GM12892 (cell line): ENCODE results near the gene CENPP.
A peak's percentile ranks its signal among the peaks of the same experiment; 100 is the strongest.
"Not testable (repeated sequence)": the region's sequence is repeated elsewhere in the genome, so short reads cannot be mapped to it uniquely, and the experiment has no call there.

Experiments used
- DNase-seq: peaks from one replicate; pipeline ENCODE4 v3.0.0; 2011; ENCODE audit not compliant: insufficient read length
- FAIRE-seq: peaks from 2 replicates; lab custom pipeline; 2011; peaks lifted over from hg19 to GRCh38; lab: Jason Lieb, UNC
- POLR2A ChIP-seq: IDR thresholded peaks from 2 replicates; pipeline ENCODE4 v1.6.1; 2011; ENCODE audit warnings: low read depth, low read length, control low read depth
- POLR2AphosphoS5 ChIP-seq: IDR thresholded peaks from 2 replicates; pipeline ENCODE4 v1.6.1; 2011; ENCODE audit warnings: low read depth, low read length, control low read depth
- TAF1 ChIP-seq: IDR thresholded peaks from 2 replicates; pipeline ENCODE4 v1.6.1; 2011; ENCODE audit warnings: low read depth, mild to moderate bottlenecking, control low read depth, low read length, borderline replicate concordance

Gene CENPP

DNA sequence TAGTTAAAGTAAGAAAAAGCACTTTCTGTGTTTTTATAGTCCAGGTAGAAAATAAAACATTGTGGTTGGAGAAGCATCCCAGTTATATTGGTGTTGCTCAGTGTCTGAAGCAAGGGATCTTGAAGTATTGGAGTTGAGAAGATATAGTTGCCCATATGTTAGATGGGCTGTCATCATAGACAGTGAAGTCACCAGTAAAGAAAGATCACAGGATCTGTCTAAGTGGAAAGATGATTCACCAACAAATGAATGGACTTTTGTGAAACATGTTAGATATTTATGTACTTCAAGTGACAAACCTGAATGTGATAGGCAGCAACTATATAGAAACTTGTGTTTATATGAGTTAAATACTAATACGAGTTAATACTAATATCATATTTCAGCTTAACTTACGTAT, 66.9 kb downstream of the CENPP start:
- FAIRE-seq (no peak), DNase-seq (no peak)
- no peak for TF ChIP-seq TAF1
- TF ChIP-seq POLR2A: no peak
- TF ChIP-seq POLR2AphosphoS5: no peak

DNA sequence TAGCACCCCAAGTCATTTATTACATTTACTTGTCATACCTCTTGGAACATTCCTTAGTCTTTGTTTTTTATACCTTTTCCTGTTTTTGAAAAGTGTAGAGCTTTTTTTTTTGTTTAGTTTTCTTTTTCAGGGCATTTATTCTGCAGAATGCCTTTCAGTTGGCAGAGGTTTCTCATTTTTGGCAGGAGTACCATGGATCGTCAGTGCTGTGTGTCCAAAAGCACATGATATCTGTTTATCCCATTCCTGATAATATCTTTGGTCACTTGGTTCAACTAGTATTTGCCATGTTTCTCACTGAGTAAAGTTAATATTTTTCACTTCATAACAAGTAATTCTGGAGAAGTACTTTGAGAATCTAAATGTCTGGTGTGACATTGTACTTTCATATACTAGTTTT, 67.9 kb downstream of the CENPP start:
- DNase-seq (no peak), FAIRE-seq (no peak)
- no peak for TF ChIP-seq POLR2AphosphoS5
- no peak for TF ChIP-seq TAF1
- TF ChIP-seq POLR2A: no peak

DNA sequence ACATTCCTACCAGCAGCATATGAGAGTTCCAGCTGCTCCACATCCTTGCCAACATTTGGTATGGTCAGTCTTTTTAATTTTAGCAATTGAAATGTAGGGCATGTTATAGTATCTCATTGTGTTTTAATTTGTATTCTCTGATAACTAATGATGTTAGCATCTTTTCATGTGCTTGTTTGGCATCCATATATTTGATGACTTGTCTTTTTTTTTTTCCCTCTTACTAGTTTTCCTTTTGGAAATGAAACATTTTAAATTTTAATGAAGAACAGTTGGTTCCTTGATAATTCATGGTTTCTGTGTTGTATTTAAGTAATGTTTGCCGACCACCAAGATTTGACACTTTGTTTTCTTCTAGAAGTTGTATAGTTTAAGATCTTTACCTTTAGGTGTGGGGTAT, 69.9 kb downstream of the CENPP start:
- DNase-seq (no peak), FAIRE-seq (no peak)
- TF ChIP-seq TAF1 (no peak), POLR2A (no peak), POLR2AphosphoS5 (no peak)

DNA sequence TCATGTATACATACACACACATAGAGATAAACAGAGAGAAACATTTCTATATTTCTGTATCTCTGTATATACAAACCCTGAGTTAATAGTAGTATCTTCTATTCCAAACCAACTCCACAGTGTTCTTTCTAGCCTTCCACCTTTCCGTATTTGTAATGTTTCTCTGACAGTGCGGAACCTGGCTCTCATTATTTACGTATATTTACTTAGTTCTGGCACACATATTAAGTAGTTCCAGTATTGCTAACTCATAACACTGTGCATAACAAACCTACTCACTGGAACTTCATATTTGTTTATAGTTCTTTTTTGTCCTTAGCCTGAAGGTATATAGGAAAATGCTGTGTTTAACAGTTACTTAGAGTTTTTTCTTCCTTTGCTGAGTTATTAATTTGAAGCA, 72.1 kb downstream of the CENPP start:
- TF ChIP-seq TAF1: no peak
- TF ChIP-seq POLR2AphosphoS5: no peak
- TF ChIP-seq POLR2A: no peak
- no peak for DNase-seq
- no peak for FAIRE-seq

DNA sequence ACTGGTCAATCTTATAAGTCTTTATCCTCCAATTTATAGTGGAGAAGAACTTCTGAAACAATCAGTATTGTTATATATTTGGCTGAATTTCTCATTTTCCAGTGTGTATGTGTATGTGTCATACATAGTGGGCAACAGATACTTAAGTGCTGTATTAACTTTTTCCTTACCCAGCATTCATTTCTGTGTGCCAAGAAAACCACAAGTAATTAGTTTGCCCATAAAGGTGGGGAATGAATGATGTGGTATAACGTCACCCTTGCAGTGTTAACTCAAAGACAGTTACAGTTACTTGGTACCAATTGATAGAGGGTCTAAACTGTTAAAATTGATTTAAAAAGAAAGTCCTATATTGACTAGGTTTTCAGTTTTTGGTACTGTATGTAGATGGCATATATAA, 76.6 kb downstream of the CENPP start:
- TF ChIP-seq POLR2AphosphoS5 (no peak), POLR2A (no peak), TAF1 (no peak)
- DNase-seq: no peak
- no peak for FAIRE-seq

DNA sequence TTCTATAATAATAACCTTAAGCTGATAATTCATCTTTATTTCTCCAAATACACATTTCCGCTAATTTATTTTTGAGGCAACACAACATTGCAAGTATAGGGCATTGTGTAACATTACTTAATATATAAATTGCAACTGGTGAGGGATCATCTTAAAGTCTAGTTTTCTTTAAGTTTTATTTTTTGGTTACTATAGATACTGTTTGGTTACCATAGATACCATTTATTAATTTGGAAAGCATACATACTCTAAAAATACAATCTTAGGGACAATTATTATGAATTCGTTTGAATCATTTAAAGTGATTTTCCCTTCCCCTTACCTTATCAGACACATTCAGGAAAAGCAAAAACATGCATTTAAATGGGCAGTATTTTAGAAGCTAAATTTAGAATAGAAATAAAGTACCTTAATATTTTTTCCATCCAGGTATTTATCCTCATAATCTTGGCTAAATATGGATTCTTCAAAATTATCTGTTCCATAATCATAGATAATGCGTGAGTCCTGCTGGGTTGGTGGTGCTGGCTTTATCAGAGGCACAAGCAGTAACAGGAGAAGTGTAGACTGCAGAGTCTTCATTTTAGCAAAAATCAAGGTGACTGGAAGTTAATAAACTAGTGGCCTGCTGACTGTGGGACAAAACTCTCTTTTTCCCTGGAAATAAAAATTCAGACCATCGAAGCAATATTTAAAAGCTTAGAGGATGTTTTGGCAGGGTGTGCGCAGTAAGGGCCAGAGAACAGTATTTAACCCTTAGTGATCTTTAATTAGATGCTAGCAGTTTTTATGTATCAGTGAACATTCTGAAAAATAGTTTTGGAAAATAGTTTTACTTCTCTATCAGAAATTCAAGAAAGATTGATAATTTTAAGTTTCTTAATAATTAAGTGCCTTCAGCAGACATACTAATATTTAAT, 77.3 kb downstream of the CENPP start:
- DNase-seq (no peak), FAIRE-seq (no peak)
- TF ChIP-seq POLR2A: no peak
- TF ChIP-seq TAF1: no peak
- TF ChIP-seq POLR2AphosphoS5: no peak

DNA sequence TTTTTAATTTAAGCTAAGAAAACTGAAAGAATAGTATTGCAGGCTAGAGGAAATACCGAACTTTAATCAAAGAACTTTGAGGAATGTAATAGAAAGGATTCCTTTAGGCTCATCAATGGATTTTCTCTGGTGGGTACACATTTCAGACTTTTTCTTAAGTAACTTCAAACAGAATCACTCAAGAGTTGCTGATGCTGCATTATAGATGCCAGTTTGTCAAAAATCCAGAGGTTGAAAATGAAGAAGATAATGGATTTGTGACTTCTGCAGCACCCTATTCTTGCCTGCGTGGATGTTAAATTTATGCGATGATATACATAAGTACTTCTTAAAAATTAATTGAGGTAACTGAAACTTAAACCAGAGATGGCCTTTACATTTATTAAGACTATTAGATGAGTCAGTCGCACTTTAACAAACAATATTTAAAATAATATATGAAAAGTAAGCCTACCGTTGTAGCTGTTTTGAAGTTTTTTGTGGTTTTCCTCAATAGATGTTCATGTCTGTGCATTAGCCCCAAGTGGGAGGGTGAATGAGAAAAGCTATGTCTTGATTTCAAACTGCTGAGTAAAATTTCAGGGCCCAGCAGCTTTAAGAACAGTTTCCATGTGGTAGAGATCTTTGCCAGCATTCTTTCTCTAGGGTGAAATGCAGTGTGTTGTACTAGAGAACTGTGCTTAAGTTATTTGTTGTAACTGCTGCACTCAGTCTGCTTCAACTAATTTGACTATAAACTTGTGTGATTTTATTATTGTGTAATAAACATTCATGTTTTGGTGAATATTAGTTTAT, 78.5 kb downstream of the CENPP start, which contains the start of gene OGN:
TSS of gene OGN (minus strand) at position 537 of the 795 bp plus-strand sequence. CDS start 1,171 bp downstream, outside the sequence.
- TF ChIP-seq TAF1: no peak
- TF ChIP-seq POLR2A: no peak
- no peak for TF ChIP-seq POLR2AphosphoS5
- DNase-seq (no peak), FAIRE-seq (no peak)

DNA sequence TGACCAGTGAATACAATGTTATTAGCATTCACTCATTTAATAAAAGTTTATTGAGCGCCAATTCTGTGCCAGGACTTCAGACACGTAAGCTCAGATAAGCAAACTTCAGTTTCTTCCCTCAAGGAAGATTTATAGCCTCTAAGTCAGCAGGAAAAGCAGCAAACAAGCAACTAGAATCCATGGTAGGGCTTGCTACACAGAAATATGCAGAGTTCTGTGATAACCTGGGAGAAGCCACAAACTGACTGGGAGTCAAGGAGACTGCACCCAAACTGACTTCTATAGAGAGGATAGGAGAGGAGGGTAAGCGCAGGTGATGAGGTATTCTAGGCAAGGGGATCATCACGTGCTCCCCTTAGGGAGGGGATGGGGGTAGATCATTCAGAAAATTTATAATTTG, 80.1 kb downstream of the CENPP start:
- no peak for FAIRE-seq

DNA sequence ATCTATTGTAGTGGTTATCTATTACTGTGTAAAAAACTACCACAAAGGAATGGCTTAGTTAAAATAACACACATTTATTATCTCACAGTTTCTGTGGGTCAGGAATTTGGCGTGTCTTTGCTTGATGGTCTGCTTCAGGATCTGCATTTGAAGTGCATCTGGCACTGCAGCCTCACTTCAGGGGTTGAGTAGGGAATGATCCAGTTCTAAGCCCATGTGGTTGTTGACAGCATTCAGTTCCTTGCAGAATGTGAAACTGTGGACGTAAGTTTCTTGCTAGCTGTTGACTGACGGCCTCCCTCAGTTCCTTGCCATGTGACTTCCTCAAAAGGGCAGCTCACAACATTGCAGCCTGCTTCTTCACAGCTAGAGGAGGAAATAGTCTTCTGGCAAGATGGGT, 80.7 kb downstream of the CENPP start:
- no peak for TF ChIP-seq POLR2A
- no peak for TF ChIP-seq TAF1
- TF ChIP-seq POLR2AphosphoS5: no peak
- FAIRE-seq: peak; percentile 81
- DNase-seq: no peak

More for the DNA sequence above, 80.1 kb downstream of the CENPP start:
- TF ChIP-seq POLR2AphosphoS5: no peak
- TF ChIP-seq TAF1: no peak
- no peak for TF ChIP-seq POLR2A
- no peak for DNase-seq

DNA sequence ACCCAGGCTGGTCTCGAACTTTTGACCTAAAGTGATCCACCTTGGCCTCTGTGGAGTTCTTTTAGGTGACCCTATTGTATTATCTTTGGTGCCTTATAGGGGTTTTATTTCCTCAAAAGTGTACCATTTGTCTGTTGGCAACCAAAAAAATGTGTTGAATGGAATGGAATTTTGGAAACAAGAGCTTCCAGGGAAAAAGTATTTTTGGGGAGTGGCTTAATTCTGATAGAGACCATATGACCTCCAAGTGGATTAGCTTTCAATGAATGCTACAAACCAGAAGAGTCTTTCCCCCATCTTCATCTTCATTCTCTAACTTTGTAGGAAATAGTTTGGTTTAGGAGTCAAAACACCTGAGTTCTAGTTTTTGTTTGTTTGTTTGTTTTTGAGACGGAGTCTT, 82.1 kb downstream of the CENPP start:
- DNase-seq (no peak), FAIRE-seq (no peak)
- no peak for TF ChIP-seq POLR2AphosphoS5
- TF ChIP-seq TAF1: no peak
- TF ChIP-seq POLR2A: no peak

DNA sequence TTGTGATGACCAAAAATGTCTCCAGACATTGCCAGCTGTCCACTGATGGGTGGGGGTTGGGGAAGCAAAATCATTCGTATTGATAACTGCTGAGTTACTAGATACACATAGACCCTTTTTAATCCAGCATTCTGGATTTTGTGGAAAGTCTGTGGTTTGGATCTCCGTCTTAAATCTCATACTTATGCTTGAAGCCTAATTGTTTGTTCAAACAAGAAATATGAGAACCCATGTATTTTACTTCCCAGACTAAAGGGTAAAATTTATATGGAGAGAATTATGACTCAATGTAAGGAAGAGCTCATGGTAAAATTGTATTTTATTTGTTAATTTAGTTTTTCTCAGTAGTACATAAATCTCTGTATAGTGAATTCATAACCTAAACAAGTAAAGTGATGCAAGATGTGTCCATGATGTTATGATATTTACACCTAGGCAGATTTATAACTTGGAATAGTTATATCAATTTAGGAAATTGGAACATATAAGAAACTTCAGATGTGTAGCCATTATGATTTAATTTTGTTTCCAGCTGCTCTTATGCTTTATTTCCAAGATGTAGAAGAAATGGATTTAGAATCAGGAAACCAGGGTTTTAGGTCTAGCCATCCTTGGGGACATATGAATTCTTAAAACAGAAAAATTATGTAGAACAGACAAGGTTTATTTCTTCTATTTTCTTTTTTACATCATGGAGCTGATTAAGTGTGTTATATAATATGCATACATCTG, 83.2 kb downstream of the CENPP start:
- TF ChIP-seq TAF1 (no peak), POLR2A (no peak), POLR2AphosphoS5 (no peak)
- FAIRE-seq: no peak
- DNase-seq: no peak

DNA sequence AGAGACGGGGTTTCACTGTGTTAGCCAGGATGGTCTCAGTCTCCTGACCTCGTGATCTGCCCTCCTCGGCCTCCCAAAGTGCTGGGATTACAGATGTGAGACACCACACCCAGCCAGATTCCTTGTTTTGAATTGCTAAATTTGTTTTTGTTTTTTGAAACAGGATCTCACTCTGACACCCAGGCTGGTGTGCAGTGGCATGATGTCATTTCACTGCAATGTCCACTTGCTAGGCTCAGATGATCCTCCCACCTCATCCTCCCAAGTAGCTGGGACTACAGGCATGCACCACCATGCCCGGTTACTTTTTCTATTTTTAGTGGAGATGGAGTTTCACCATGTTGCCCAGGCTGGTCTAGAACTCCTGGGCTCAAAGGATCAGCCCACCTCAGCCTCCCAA, 85.4 kb downstream of the CENPP start:
- FAIRE-seq, DNase-seq: not testable (repeated sequence)
